ENCODE results near the gene AP2M1. TPM values are rescaled to one million over a fixed set of nuclear protein-coding genes. Genes with fewer than 3 reads are reported as not detected.

Gene AP2M1
- total RNA-seq, 1 experiment from 2014 or later: 667 TPM

GRCh38 chr3:184181596-184181995, 6.9 kb downstream of the AP2M1 start:
- DNase-seq: no peak
- no peaks in the 10 kb centered on the region for H3K27me3 ChIP-seq (ENCODE audit: control insufficient read depth, insufficient read depth, low read length)
- H3K36me3 ChIP-seq (replicated peaks; ENCODE audit: control insufficient read depth, insufficient read depth, low read length): peaks cover 56% of the 10 kb centered on the region
- no peak overlapping the region for H3K4me3 ChIP-seq (ENCODE audit: insufficient read depth, low read depth, low read length)

- no peak overlapping the region for H3K4me3 ChIP-seq (ENCODE audit: insufficient read depth, low read depth, low read length)
- no peaks in the 10 kb centered on the region for H3K27me3 ChIP-seq (ENCODE audit: control insufficient read depth, insufficient read depth, low read length)
- H3K36me3 ChIP-seq (replicated peaks; ENCODE audit: control insufficient read depth, insufficient read depth, low read length): peaks cover 50% of the 10 kb centered on the region
- no peak for DNase-seq
These were observed 9.0 kb downstream of the AP2M1 start for GRCh38 chr3:184183679-184184078.

- peaks cover 52% of the 10 kb centered on the region for H3K36me3 ChIP-seq (replicated peaks; ENCODE audit: control insufficient read depth, insufficient read depth, low read length)
- no peaks in the 10 kb centered on the region for H3K27me3 ChIP-seq (ENCODE audit: control insufficient read depth, insufficient read depth, low read length)
These were observed 10.0 kb downstream of the AP2M1 start for GRCh38 chr3:184184546-184185230.

GRCh38 chr3:184185461-184186183, 11.0 kb downstream of the AP2M1 start:
- DNase-seq: peak; percentile 99
- Histone ChIP-seq H3K36me3 (replicated peaks; ENCODE audit: control insufficient read depth, insufficient read depth, low read length) (peaks cover 50% of the 10 kb centered on the region), H3K4me3 (ENCODE audit: insufficient read depth, low read depth, low read length) (peak overlapping the region; percentile 95), H3K27me3 (ENCODE audit: control insufficient read depth, insufficient read depth, low read length) (no peaks in the 10 kb centered on the region)

More at GRCh38 chr3:184184546-184185230, 10.0 kb downstream of the AP2M1 start:
- no peak for DNase-seq
- no peak overlapping the region for H3K4me3 ChIP-seq (ENCODE audit: insufficient read depth, low read depth, low read length)

GRCh38 chr3:184186184-184186901, 11.7 kb downstream of the AP2M1 start, which contains the start of gene ABCF3:
ABCF3 (plus strand) TSS chr3:184186199; CDS start chr3:184186208, 9 bp downstream.
- peaks cover 47% of the 10 kb centered on the region for H3K36me3 ChIP-seq (replicated peaks; ENCODE audit: control insufficient read depth, insufficient read depth, low read length)

GRCh38 chr3:184186902-184187207, 12.2 kb downstream of the AP2M1 start:
- peak overlapping the region; percentile 95 for H3K4me3 ChIP-seq (ENCODE audit: insufficient read depth, low read depth, low read length)
- H3K27me3 ChIP-seq (ENCODE audit: control insufficient read depth, insufficient read depth, low read length): no peaks in the 10 kb centered on the region
- no peak for DNase-seq
- peaks cover 44% of the 10 kb centered on the region for H3K36me3 ChIP-seq (replicated peaks; ENCODE audit: control insufficient read depth, insufficient read depth, low read length)

More at GRCh38 chr3:184186184-184186901, 11.7 kb downstream of the AP2M1 start, which contains the start of gene ABCF3:
- peak; percentile 53 for DNase-seq
- Histone ChIP-seq H3K4me3 (ENCODE audit: insufficient read depth, low read depth, low read length) (peak within 1 kb of the TSS; percentile 95), H3K27me3 (ENCODE audit: control insufficient read depth, insufficient read depth, low read length) (no peaks in the 10 kb centered on the region)

GRCh38 chr3:184188080-184188479, 13.4 kb downstream of the AP2M1 start:
- Histone ChIP-seq H3K27me3 (ENCODE audit: control insufficient read depth, insufficient read depth, low read length) (no peaks in the 10 kb centered on the region), H3K4me3 (ENCODE audit: insufficient read depth, low read depth, low read length) (no peak overlapping the region), H3K36me3 (replicated peaks; ENCODE audit: control insufficient read depth, insufficient read depth, low read length) (peaks cover 44% of the 10 kb centered on the region)
- DNase-seq: peak; percentile 28

- Histone ChIP-seq H3K36me3 (replicated peaks; ENCODE audit: control insufficient read depth, insufficient read depth, low read length) (peaks cover 47% of the 10 kb centered on the region), H3K27me3 (ENCODE audit: control insufficient read depth, insufficient read depth, low read length) (no peaks in the 10 kb centered on the region), H3K4me3 (ENCODE audit: insufficient read depth, low read depth, low read length) (no peak overlapping the region)
- DNase-seq: no peak
These were observed 14.8 kb downstream of the AP2M1 start for GRCh38 chr3:184189421-184189820.

GRCh38 chr3:184192889-184193288, 18.2 kb downstream of the AP2M1 start:
- peaks cover 44% of the 10 kb centered on the region for H3K36me3 ChIP-seq (replicated peaks; ENCODE audit: control insufficient read depth, insufficient read depth, low read length)
- peak; percentile 30 for DNase-seq
- no peak overlapping the region for H3K4me3 ChIP-seq (ENCODE audit: insufficient read depth, low read depth, low read length)
- no peaks in the 10 kb centered on the region for H3K27me3 ChIP-seq (ENCODE audit: control insufficient read depth, insufficient read depth, low read length)

- no peak overlapping the region for H3K4me3 ChIP-seq (ENCODE audit: insufficient read depth, low read depth, low read length)
- H3K36me3 ChIP-seq (replicated peaks; ENCODE audit: control insufficient read depth, insufficient read depth, low read length): peaks cover 37% of the 10 kb centered on the region
- no peak for DNase-seq
- H3K27me3 ChIP-seq (ENCODE audit: control insufficient read depth, insufficient read depth, low read length): no peaks in the 10 kb centered on the region
These were observed 19.4 kb downstream of the AP2M1 start for GRCh38 chr3:184193991-184194539.

- peaks cover 20% of the 10 kb centered on the region for H3K36me3 ChIP-seq (replicated peaks; ENCODE audit: control insufficient read depth, insufficient read depth, low read length)
- peak; percentile 8 for DNase-seq
- no peaks in the 10 kb centered on the region for H3K27me3 ChIP-seq (ENCODE audit: control insufficient read depth, insufficient read depth, low read length)
- no peak overlapping the region for H3K4me3 ChIP-seq (ENCODE audit: insufficient read depth, low read depth, low read length)
These were observed 21.9 kb downstream of the AP2M1 start for GRCh38 chr3:184196536-184196935.

GRCh38 chr3:184198509-184198908, 23.9 kb downstream of the AP2M1 start:
- H3K36me3 ChIP-seq (replicated peaks; ENCODE audit: control insufficient read depth, insufficient read depth, low read length): peaks cover 7% of the 10 kb centered on the region
- no peak overlapping the region for H3K4me3 ChIP-seq (ENCODE audit: insufficient read depth, low read depth, low read length)
- DNase-seq: peak; percentile 10
- no peaks in the 10 kb centered on the region for H3K27me3 ChIP-seq (ENCODE audit: control insufficient read depth, insufficient read depth, low read length)

- no peaks in the 10 kb centered on the region for H3K27me3 ChIP-seq (ENCODE audit: control insufficient read depth, insufficient read depth, low read length)
- no peak overlapping the region for H3K4me3 ChIP-seq (ENCODE audit: insufficient read depth, low read depth, low read length)
- H3K36me3 ChIP-seq (replicated peaks; ENCODE audit: control insufficient read depth, insufficient read depth, low read length): no peaks in the 10 kb centered on the region; the same call in 1 of the 2 replicates
- peak; percentile 16 for DNase-seq
These were observed 26.2 kb downstream of the AP2M1 start for GRCh38 chr3:184200825-184201224.

GRCh38 chr3:184203526-184203925, 28.9 kb downstream of the AP2M1 start:
- H3K36me3 ChIP-seq (replicated peaks; ENCODE audit: control insufficient read depth, insufficient read depth, low read length): no peaks in the 10 kb centered on the region
- DNase-seq: no peak
- no peak overlapping the region for H3K4me3 ChIP-seq (ENCODE audit: insufficient read depth, low read depth, low read length)
- H3K27me3 ChIP-seq (ENCODE audit: control insufficient read depth, insufficient read depth, low read length): no peaks in the 10 kb centered on the region
